ENCODE results near the gene POLR2H.
A peak's percentile ranks its signal among the peaks of the same experiment; 100 is the strongest.
"Not testable (repeated sequence)": the region's sequence is repeated elsewhere in the genome, so short reads cannot be mapped to it uniquely, and the experiment has no call there.

POLR2H gene

GRCh38 chr3:184337399-184337714 lies 24.2 kb upstream of the POLR2H start, which contains the start of gene FAM131A:
FAM131A (plus strand) TSS chr3:184337600; CDS start chr3:184337631, 31 bp downstream.
- peak within 1 kb of the TSS; percentile 72 for H3K4me3 ChIP-seq (ENCODE audit: low read depth, low read length)
- CTCF ChIA-PET = interaction anchor here (0.6 to 4.2 kb wide), 8 partner anchors 9 to 432 kb away, joined by 3 to 32 read pairs (median 5); partner anchors contain the start of genes CLCN2, EEF1AKMT4 and POLR2H
- DNase-seq (ENCODE audit: low read depth, low spot score) = no peak
- POLR2A ChIA-PET = interaction anchor here (0.6 to 1.5 kb wide), 4 partner anchors 10 to 38 kb away, joined by 3 to 5 read pairs (median 4); no protein-coding TSS in a partner anchor
- no peak for TF ChIP-seq CTCF (IDR thresholded peaks at IDR 0.05; ENCODE audit: insufficient read depth, low read length, missing control alignments)

GRCh38 chr3:184337981-184338380 lies 23.5 kb upstream of the POLR2H start:
- CTCF ChIA-PET = interaction anchor here (1.3 to 4.2 kb wide), 8 partner anchors 8 to 203 kb away, joined by 3 to 32 read pairs (median 6); partner anchors contain the start of genes CLCN2, EEF1AKMT4 and POLR2H
- DNase-seq (ENCODE audit: low read depth, low spot score) = no peak
- no peak overlapping the region for H3K4me3 ChIP-seq (ENCODE audit: low read depth, low read length)
- POLR2A ChIA-PET = no interaction called here
- TF ChIP-seq CTCF (IDR thresholded peaks at IDR 0.05; ENCODE audit: insufficient read depth, low read length, missing control alignments) = no peak

- CTCF ChIA-PET = interaction anchor here (0.9 to 4.2 kb wide), 6 partner anchors 8 to 176 kb away, joined by 3 to 32 read pairs (median 4); partner anchors contain the start of gene EEF1AKMT4
These were observed 23.0 kb upstream of the POLR2H start for GRCh38 chr3:184338511-184338945.

GRCh38 chr3:184339001-184339400 lies 22.5 kb upstream of the POLR2H start:
- H3K4me3 ChIP-seq (ENCODE audit: low read depth, low read length) = peak overlapping the region; percentile 9; the same call in 1 of the 2 replicates
- POLR2A ChIA-PET = no interaction called here
- CTCF ChIA-PET = interaction anchor here (0.9 to 4.2 kb wide), 5 partner anchors 12 to 175 kb away, joined by 3 to 32 read pairs (median 3); partner anchors contain the start of gene EEF1AKMT4
- no peak for DNase-seq (ENCODE audit: low read depth, low spot score)
- no peak for TF ChIP-seq CTCF (IDR thresholded peaks at IDR 0.05; ENCODE audit: insufficient read depth, low read length, missing control alignments)

More at GRCh38 chr3:184338511-184338945, 23.0 kb upstream of the POLR2H start:
- no peak for DNase-seq (ENCODE audit: low read depth, low spot score)
- H3K4me3 ChIP-seq (ENCODE audit: low read depth, low read length) = peak overlapping the region; percentile 9; the same call in 1 of the 2 replicates
- POLR2A ChIA-PET = no interaction called here
- TF ChIP-seq CTCF (IDR thresholded peaks at IDR 0.05; ENCODE audit: insufficient read depth, low read length, missing control alignments) = no peak

GRCh38 chr3:184339451-184340135 lies 21.9 kb upstream of the POLR2H start:
- CTCF ChIA-PET = interaction anchor here (0.9 to 4.2 kb wide), 5 partner anchors 13 to 175 kb away, joined by 3 to 32 read pairs (median 3); partner anchors contain the start of gene EEF1AKMT4
- POLR2A ChIA-PET; DNase-seq (ENCODE audit: low read depth, low spot score): not testable (repeated sequence)

GRCh38 chr3:184341925-184342324 lies 19.6 kb upstream of the POLR2H start:
- POLR2A ChIA-PET = no interaction called here
- H3K4me3 ChIP-seq (ENCODE audit: low read depth, low read length) = no peak overlapping the region
- CTCF ChIA-PET = interaction anchor here (0.6 to 5.0 kb wide), 2 partner anchors 12 to 195 kb away, joined by 3 to 40 read pairs; no protein-coding TSS in a partner anchor
- no peak for TF ChIP-seq CTCF (IDR thresholded peaks at IDR 0.05; ENCODE audit: insufficient read depth, low read length, missing control alignments)
- DNase-seq (ENCODE audit: low read depth, low spot score) = no peak

More at GRCh38 chr3:184339451-184340135, 21.9 kb upstream of the POLR2H start:
- H3K4me3 ChIP-seq (ENCODE audit: low read depth, low read length) = not testable (repeated sequence)
